Measurements from ENCODE around the gene RPL19.
A peak's percentile ranks its signal among the peaks of the same experiment; 100 is the strongest.

RPL19 gene

DNA sequence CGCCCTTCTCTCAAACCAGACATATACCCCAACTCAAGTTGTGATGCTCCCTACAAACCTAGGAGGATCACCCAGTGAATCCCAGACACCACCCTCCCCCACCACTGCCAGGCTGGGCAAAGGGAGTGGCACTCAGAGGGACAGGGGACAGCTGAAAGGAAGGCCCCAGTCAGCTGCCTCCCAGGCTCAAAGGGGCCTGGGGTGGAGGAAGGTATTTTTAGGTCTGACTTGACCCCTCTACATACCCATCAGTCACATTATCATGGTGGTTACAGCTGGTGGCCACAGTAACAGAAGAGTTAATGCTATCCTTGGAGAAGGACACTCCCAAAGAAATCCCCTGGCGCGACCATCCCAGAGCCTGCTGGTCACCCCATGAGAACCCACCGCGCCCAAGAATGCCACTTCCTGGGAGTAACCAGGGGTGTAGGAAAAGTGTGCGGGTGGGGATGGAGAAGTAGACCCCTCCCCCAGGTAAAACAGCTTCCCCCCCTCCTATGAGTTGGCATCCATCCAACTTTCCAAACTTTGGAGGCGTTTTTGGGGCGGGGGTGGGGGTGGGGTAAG, 3.8 kb upstream of the RPL19 start:
- peak overlapping the region; percentile 83 for H3K4me3 ChIP-seq (ENCODE audit: low read depth, low read length)
- DNase-seq (ENCODE audit: low read depth) = no peak
- TF ChIP-seq, protein P1, sequence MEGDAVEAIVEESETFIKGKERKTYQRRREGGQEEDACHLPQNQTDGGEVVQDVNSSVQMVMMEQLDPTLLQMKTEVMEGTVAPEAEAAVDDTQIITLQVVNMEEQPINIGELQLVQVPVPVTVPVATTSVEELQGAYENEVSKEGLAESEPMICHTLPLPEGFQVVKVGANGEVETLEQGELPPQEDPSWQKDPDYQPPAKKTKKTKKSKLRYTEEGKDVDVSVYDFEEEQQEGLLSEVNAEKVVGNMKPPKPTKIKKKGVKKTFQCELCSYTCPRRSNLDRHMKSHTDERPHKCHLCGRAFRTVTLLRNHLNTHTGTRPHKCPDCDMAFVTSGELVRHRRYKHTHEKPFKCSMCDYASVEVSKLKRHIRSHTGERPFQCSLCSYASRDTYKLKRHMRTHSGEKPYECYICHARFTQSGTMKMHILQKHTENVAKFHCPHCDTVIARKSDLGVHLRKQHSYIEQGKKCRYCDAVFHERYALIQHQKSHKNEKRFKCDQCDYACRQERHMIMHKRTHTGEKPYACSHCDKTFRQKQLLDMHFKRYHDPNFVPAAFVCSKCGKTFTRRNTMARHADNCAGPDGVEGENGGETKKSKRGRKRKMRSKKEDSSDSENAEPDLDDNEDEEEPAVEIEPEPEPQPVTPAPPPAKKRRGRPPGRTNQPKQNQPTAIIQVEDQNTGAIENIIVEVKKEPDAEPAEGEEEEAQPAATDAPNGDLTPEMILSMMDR (IDR thresholded peaks at IDR 0.05; ENCODE audit: insufficient read depth, low read depth, low read length, missing control alignments) = no peak

DNA sequence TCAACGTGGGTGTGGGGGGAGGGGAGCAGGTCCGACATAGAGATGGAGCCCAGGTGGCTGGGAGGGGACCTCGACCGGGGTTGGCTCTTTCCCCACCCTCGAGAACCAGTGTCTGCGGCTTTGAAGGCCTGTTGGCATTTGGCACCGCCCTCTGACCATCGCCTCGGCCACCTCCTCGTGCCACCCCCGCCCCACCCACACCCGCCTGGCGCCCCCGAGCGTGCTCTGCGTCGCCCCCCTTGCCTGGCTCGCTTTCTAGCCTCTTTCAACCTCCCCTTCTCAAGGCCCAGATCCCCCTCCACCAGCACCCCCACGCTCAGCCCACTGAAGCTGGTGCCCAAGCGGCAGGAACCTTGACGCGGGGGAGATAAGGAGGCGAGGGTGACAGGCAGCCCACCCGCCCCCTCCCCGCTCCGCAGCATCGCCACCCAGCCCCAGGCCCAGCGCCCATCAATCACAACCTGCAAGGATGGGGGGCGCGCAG, 3.2 kb upstream of the RPL19 start:
- peak; percentile 70 for DNase-seq (ENCODE audit: low read depth)
- H3K4me3 ChIP-seq (ENCODE audit: low read depth, low read length) = peak overlapping the region; percentile 83
- TF ChIP-seq, protein P1 (IDR thresholded peaks at IDR 0.05; ENCODE audit: insufficient read depth, low read depth, low read length, missing control alignments) = no peak

DNA sequence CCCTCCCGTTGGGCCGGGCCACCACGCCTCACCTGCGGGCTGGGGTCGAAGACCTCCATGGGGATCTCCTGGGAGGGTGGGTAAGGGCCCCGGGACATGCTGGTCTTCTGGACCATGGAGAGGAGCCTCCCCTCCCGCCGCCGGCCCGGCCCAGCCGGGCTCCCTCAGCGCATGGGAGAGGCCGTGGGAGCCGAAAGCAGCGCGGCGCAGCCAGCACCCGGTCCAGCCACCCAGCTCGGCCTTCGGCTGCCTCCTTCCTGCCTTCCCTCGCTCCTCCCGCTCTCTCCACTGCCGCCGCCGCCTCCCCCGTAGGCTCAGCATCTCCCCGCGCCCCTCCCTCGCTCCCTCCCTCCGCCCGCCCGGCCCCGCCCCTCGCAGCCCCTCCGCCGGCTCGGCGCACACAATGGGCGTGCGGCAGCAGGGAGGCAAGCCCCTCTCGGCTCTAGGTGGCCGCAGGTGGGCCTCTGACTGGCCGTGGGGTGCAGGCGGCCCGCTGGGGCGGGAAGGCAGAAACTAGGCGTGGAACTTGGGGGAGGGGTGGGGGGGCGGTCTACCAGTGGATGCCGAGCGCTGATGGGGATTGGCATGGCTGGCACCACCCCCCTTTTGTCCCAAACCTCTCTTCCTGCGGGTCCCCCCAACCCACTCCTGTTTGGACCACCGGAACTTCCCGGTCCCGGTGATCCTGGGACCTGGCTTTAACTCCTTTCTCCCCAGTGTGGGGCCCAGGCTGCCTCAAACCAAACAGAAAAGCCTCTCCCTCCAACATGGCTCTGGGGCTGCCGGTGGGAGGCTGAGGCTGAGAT, 2.5 kb upstream of the RPL19 start, which contains the start of gene CACNB1:
CACNB1 (minus strand) TSS at position 290 of the 806 bp plus-strand sequence; CDS start at position 116, 174 bp downstream.
- peak within 1 kb of the TSS; percentile 83 for H3K4me3 ChIP-seq (ENCODE audit: low read depth, low read length)
- TF ChIP-seq, protein P1 (IDR thresholded peaks at IDR 0.05; ENCODE audit: insufficient read depth, low read depth, low read length, missing control alignments) = no peak
- peak; percentile 84 for DNase-seq (ENCODE audit: low read depth)

DNA sequence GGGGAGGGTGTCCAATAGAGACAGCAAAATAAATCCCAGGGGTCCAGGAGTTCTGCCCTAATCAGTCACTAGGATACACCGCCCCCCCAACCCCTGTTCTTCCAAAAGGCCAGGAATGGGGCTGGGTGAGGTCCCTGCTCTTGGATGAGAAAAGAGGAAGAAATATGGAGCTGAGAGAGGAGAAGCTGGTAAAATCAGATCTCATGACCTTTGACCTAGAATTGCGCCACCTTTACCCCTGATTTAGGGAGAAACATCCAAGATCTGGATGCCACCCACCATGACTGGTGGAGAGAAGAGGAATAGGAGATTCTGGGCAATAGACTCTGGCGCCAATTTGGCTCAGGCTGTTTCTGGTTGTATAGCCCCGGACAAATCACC, 1.9 kb upstream of the RPL19 start:
- TF ChIP-seq, protein P1 (IDR thresholded peaks at IDR 0.05; ENCODE audit: insufficient read depth, low read depth, low read length, missing control alignments) = no peak
- DNase-seq (ENCODE audit: low read depth) = no peak
- H3K4me3 ChIP-seq (ENCODE audit: low read depth, low read length) = no peak overlapping the region

DNA sequence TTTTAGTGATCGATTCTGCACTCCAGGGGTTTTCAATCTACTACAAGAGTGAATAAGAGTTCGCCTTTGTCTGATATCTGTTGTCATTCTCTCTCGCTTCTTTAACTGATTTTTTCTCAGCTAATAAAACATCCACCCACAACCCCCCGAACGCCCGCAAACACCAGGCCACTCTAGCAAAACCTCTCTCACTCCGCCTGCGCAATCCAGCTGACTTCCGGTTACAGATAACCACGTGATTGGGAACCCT, 338 bp upstream of the RPL19 start:
- TF ChIP-seq, protein P1 (IDR thresholded peaks at IDR 0.05; ENCODE audit: insufficient read depth, low read depth, low read length, missing control alignments) = no peak
- H3K4me3 ChIP-seq (ENCODE audit: low read depth, low read length) = peak overlapping the region; percentile 87
- peak; percentile 97 for DNase-seq (ENCODE audit: low read depth)

DNA sequence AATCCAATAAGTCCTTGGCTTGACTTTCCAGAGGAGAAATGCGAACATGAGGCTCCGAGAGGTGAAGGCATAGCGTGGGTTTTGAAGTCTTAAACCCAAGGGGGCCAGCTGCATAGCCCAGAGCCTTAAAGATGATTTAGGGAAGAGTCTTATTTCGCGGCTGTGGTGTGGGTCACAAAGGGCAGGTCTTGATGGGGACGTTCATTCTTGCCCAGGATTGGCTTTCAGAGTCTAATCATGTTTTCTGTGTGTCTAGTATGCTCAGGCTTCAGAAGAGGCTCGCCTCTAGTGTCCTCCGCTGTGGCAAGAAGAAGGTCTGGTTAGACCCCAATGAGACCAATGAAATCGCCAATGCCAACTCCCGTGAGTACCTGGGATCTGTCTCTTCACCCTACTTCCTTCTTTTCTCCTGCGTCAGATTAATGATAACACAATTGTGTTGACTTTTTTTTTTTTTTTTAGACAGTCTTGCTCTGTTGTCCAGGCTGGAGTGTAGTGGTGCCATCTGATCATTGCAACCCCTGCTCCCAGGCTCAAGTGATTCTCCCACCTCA, 951 bp downstream of the RPL19 start:
- no peak for DNase-seq (ENCODE audit: low read depth)
- peak overlapping the region; percentile 87 for H3K4me3 ChIP-seq (ENCODE audit: low read depth, low read length)
- TF ChIP-seq, protein P1 (IDR thresholded peaks at IDR 0.05; ENCODE audit: insufficient read depth, low read depth, low read length, missing control alignments) = no peak
